ENCODE data around the gene SH2D2A.

SH2D2A gene

DNA sequence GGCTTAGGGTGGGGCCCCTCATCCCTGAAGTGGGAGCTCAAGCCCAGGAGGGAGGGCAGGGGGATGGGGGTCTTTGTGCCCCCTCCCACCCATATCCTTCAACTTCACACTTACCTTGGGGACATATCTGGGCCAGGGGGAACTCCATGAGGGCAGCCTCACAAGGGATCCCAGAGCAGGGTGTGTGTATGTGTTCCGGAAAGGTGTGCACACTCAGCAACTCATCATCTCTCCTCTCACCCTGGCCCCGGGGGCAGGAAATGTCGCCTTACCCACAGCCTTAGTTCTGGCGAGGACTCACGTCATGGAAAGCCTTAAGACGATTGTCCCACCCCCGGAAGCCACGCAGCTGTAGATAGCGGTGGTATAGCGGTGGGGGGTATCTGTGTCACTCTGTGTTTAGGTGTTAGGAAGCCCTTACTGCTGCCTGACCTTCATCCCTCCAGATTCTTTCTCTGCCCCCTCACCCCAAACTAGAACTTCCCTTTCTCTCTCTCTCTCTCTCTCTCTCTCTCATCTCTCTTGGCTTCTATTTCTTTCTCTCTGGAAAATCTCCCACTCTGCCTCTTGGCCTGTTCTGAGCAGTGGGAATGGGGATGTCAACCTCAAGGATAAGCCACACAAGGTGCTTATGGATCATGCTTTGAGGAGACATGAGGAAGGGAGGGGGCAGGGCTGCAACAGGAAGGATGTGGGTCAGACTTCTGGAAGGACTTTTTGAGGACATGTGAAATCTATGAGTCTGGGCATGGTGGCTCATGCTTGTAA, at the start of gene SH2D2A:
Gene SH2D2A, minus strand, starts transcription at position 288 of the 768 bp plus-strand sequence. Its CDS starts 140 bp downstream, at position 148.
- DNase-seq = no peak

- no peak for DNase-seq
Observed at GRCh38 chr1:156865865-156866248, 49.2 kb upstream of the SH2D2A start.

DNA sequence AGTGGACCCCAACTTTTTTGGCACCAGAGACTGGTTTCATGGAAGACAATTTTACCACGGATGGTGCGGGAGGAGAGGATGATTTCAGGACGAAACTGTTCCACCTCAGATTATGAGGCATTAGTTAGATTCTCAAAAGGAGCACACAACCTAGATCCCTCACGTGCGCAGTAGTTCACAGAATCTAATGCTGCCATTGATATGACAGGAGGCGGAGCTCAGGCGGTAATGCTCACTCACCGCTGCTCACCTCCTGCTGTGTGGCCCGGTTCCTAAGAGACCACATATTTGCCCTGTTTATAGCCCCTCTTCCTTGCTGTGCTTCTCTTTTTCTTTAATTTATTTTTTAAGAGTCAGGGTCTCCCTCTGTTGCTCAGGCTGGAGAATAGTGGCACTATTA, 48.6 kb upstream of the SH2D2A start:
- no peak for DNase-seq

DNA sequence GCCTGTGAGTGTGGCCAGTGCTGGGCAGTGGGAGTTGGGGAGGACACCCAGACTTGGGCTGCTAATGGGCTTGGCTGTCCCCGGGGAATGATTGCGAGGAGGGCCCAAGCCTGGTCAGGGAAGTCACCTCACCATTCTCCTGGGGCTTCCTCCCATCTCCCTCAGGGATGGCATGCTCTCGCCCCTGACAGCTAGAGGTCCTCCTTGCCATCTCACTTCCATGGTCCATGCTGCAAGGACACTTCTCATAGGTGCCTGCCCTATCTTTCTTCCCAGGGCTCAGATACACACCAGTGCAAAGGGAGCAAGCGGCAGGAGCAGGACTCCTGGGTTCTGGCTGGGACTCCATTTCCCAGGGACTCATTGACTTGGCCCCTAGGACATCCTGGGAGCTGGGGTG, 48.1 kb upstream of the SH2D2A start:
- no peak for DNase-seq

- DNase-seq = no peak
Observed at GRCh38 chr1:156863631-156864030, 47.0 kb upstream of the SH2D2A start.

DNA sequence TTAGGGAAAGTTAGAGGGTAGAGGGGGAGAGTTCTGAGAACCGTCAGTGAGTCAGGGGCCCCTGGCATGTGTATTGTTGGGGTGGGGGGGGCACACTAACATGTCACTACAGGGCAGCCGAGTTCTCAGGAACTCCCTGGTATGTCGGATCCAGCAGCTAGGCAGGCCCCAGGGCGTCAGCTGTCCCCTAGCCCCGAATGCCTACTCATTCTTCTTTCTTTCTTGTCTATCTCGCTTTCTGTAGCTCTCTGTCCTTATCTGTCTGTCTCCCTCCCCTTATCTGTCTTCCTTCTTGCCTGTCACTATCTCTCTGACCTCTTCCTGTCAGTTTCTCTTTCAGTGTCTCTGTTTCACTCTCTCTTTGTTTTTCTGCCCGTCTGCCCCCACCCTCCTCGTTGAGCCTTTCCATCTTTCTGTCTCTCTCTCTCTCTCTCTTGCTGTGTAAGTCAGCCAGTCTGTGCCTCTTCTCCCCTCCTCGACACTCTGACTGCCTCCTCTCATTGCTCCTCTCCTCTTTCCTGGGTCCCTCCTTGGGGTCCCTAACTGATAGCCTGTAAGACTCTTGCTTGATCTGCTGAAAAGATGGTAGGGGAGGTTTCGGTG, 46.5 kb upstream of the SH2D2A start:
- no peak for DNase-seq

DNA sequence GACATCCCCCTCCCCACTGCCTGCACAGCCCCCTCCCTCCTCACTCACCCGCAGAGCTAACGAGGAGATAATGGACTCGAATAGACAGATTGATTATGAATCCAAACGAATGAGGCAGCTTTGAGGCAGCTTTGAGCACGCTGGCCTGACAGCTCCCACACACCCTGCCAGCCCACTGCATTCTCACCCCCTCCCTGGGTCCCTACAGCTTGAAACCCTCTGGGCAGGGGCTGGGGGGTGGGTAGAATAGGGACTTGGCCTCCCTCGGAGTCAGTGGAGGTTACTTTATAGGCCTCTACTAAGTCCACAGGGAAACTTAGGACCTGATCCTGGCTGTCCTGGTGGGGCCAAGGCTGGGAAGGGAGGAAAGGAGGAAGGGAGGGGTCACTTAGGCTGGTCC, 45.9 kb upstream of the SH2D2A start:
- no peak for DNase-seq

GRCh38 chr1:156860628-156861423, 44.2 kb upstream of the SH2D2A start, which contains the start of gene NTRK1:
Gene NTRK1, plus strand, starts transcription at chr1:156860865. Its CDS starts 70 bp downstream, at chr1:156860935.
- DNase-seq = no peak

GRCh38 chr1:156860113-156860627, 43.5 kb upstream of the SH2D2A start:
- DNase-seq = peak in 1 of 2 donors; percentile 42

- no peak for DNase-seq
Observed at GRCh38 chr1:156859523-156860112, 43.0 kb upstream of the SH2D2A start.

DNA sequence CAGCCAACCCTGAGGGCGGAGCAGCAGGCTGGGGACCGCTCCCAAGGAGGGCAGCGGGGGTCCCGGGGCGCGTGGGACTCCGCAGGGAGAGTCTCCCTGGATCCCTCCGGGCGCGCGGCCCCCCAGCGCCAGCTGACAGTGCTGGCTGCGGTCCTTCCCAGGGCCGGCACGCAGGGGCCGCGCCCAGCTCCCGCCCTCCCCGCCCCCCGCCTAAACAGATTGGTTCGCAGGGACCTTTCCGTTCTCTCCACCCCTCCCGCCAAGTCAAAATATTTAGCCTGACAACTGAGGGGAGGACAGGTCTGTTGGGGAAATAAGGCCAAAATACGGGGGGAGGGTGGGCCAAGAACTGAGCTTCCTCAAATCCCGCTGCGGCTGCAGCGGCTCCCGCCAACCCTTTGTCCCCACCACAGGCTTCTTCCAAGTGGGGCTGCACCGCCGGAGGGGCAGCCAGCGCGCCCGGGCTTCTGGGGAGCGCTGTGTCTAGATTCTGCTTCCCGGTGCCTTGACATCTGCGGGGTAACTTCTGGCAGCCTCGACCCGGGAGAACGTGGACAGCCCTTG, 42.4 kb upstream of the SH2D2A start, which contains the start of gene INSRR:
Gene INSRR, minus strand, starts transcription at position 159 of the 564 bp plus-strand sequence. CDS start 496 bp downstream, outside the sequence.
- no peak for DNase-seq

- DNase-seq = no peak
Observed at GRCh38 chr1:156858555-156858956, 41.9 kb upstream of the SH2D2A start.

DNA sequence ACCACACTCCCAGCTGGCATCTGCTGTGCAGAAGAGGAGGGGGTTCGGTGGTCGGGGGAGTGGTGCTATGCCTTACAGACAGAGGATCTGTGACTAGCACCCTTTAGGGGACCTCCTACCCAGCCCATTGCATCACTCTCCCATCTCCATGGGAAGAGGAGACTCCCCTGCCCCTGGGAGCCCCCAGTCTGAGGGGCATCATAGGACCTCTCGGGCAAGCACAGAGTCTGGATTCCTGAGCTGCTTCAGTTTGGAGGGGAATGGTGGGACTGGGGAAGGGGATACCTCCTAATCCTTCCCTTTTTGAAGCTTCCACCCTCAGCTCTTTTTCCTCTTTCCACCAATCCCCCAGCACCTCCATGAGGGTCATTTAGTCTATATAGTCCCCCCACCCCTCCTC, 40.9 kb upstream of the SH2D2A start:
- DNase-seq = no peak

DNA sequence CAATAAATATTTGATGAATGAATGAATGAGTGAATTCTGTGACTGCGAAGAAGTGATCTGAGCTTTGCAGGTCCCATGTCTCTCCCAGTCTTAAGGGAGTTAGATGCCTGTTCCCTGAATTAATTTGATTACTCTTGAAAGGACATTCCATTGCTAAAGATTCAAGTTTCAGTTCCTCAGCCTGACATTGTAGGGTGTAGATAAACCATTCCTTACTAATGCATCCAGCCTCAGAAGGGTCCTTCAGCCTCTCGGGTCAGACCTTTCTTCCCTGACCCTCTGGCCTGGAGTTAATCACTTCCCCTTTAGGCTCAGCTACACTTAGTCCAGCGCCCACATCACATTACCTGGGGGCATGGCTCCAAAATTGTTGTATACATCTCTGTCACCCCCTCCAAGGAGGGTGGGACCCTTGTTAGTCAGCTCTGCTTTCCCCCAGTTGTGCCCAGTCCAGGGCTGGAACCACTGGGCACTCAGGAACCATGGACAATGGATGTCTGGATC, 39.7 kb upstream of the SH2D2A start:
- peak in 1 of 2 donors; percentile 5 for DNase-seq

DNA sequence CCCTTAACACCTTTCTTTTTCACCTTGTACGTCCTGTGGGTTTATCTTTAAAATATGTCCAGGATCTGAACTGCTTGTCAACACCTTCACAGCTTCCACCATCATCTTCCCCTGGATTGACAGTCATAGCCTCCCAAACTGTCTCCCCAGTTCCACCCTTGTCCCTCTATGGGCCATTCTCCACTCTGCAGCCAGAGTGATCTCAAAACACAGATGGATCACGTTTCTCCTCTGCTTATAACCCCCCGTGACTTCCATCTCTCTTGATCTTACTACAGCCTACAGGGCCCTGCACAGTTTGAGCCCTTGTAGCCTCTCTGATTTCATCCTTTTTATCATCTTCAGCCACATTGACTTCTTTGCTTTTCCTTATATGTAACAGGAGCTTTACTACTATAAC, 38.0 kb upstream of the SH2D2A start:
- DNase-seq = no peak

DNA sequence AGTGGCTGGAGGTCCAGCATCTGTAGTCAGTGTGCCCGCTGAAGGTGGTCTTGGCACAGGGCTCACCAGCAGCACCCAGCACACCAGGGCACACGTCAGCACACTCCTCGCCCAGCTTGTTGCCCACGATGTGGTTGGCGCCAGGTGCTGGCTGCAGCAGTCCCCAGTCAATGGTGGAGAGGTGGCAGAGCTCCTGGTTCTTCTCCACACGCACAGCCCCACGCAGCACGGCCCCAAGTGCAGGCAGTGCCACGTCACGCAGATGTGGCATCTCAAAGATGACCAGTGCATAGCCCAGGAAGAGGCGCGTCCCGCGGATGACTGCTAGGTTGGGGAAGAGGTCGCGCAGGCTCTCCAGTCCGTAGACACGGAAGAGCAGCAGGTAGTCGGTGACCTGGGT, 37.1 kb upstream of the SH2D2A start:
- DNase-seq = no peak

DNA sequence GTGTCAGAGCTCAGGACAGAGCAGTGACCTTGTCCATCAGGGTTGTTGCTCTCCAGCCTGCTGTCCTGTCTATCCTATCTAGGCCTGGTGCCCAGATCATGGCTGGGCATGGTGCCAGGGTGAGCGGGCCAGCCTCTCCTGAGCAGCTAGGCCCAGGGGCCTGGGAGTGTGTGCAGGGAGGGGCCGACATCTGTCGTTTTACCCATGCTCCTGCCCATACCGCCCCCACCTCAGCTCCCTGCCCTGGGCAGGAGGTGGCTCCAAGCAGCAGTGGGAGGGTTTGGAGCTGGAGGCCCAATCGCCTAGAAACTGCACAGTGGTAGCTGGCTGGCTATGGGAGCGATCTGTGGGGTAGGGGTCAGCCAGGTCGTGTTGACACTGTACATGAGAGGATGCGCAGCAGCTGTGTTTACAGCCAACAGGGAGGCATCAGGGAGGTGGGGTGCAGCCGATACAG, 35.8 kb upstream of the SH2D2A start:
- no peak for DNase-seq

- no peak for DNase-seq
Observed at GRCh38 chr1:156851779-156852417, 35.2 kb upstream of the SH2D2A start.

GRCh38 chr1:156849151-156849496, 32.5 kb upstream of the SH2D2A start:
- DNase-seq = no peak

GRCh38 chr1:156848461-156849150, 32.0 kb upstream of the SH2D2A start:
- no peak for DNase-seq

Measured in inflammatory macrophage treated with lipopolysaccharide for 1 hour (primary cell).